Measurements from ENCODE around the gene ACOT13.
"Not testable (repeated sequence)": the region's sequence is repeated elsewhere in the genome, so short reads cannot be mapped to it uniquely, and the experiment has no call there.

ACOT13 gene

GRCh38 chr6:24663189-24663588 lies 3.7 kb upstream of the ACOT13 start:
- no peak for DNase-seq

- DNase-seq: no peak
These were observed 2.6 kb upstream of the ACOT13 start for GRCh38 chr6:24664046-24664987.

GRCh38 chr6:24666097-24666640 lies 708 bp upstream of the ACOT13 start:
- DNase-seq: peak; percentile 60 to 78

- no peak for DNase-seq
These were observed 514 bp downstream of the ACOT13 start for GRCh38 chr6:24667378-24667803.

GRCh38 chr6:24668066-24668996 lies 1.5 kb downstream of the ACOT13 start:
- not testable (repeated sequence) for DNase-seq

- no peak for DNase-seq
These were observed 2.1 kb downstream of the ACOT13 start for GRCh38 chr6:24668997-24669361.

GRCh38 chr6:24670492-24670891 lies 3.6 kb downstream of the ACOT13 start:
- DNase-seq: not testable (repeated sequence)

- not testable (repeated sequence) for DNase-seq
These were observed 4.2 kb downstream of the ACOT13 start for GRCh38 chr6:24671077-24671476.

GRCh38 chr6:24672620-24673182 lies 5.8 kb downstream of the ACOT13 start:
- DNase-seq: no peak

- DNase-seq: no peak
These were observed 6.7 kb downstream of the ACOT13 start for GRCh38 chr6:24673625-24674024.

- not testable (repeated sequence) for DNase-seq
These were observed 12.0 kb downstream of the ACOT13 start for GRCh38 chr6:24678792-24679352.

GRCh38 chr6:24680582-24680981 lies 13.7 kb downstream of the ACOT13 start:
- peak; percentile 21 to 55 for DNase-seq

GRCh38 chr6:24683297-24684296 lies 16.7 kb downstream of the ACOT13 start:
- no peak for DNase-seq

- DNase-seq: no peak
These were observed 19.5 kb downstream of the ACOT13 start for GRCh38 chr6:24686408-24686807.

GRCh38 chr6:24686946-24687345 lies 20.1 kb downstream of the ACOT13 start:
- DNase-seq: no peak

- no peak for DNase-seq
These were observed 23.1 kb downstream of the ACOT13 start for GRCh38 chr6:24689964-24690363.

- DNase-seq: no peak
These were observed 23.7 kb downstream of the ACOT13 start for GRCh38 chr6:24690593-24690992.

GRCh38 chr6:24691550-24691949 lies 24.7 kb downstream of the ACOT13 start:
- no peak for DNase-seq

- DNase-seq: no peak
These were observed 25.1 kb downstream of the ACOT13 start for GRCh38 chr6:24692003-24692402.

GRCh38 chr6:24692415-24692814 lies 25.5 kb downstream of the ACOT13 start:
- no peak for DNase-seq
